Activated effector memory CD4-positive, alpha-beta T cell treated with anti-CD3 and anti-CD28 coated beads, Interleukin-2, amount 50 U/mL, for 16 hours (primary cell): Measurements from ENCODE around the gene TOMM20.
A peak's percentile ranks its signal among the peaks of the same experiment; 100 is the strongest.
"Not testable (repeated sequence)": the region's sequence is repeated elsewhere in the genome, so short reads cannot be mapped to it uniquely, and the experiment has no call there.

Experiments
- DNase-seq: peaks from one replicate; pipeline ENCODE4 v3.0.0-alpha.2; 2020

TOMM20 gene

GRCh38 chr1:235077571-235078479 is 50.8 kb downstream of the TOMM20 start:
- peak; percentile 76 for DNase-seq

GRCh38 chr1:235077163-235077540 is 51.5 kb downstream of the TOMM20 start:
- no peak for DNase-seq

- DNase-seq: no peak
These were observed 52.0 kb downstream of the TOMM20 start for GRCh38 chr1:235076504-235077162.

- no peak for DNase-seq
These were observed 52.8 kb downstream of the TOMM20 start for GRCh38 chr1:235075777-235076308.

DNA sequence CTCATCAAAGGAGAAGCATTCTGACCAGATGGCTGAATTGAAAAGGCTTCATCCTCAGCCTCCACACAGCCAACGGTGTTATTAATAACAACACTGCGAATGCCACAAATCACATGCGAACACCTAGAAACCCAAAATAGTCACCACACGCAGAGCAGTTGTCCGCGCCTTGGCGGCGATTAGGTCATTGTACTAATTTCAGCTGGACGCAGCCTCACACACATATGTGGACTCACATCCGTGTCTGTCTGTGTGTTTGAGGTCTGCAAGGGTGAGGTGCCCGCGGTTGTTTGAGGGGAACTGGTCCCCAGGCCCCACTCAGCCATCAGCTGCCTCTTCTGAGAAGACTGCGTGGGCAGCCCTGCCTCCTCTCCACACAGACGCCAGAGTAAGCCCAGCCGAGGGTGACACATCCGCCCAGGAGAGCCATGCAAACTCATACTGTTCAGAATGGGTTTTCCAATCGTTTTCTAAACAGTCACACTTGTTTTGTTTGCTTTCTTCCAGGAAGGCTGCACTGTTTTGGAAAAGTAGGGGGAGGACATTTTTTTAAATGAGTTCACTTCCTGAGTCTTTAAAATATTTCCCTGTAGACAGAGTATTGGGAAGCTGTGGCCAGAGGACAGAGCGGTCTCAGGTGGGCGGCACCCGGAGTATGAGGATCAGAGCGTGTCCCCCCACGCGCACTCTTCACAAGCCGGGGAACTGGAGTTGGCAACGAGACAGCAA is 53.4 kb downstream of the TOMM20 start:
- peak; percentile 93 for DNase-seq

GRCh38 chr1:235074523-235075047 is 54.1 kb downstream of the TOMM20 start:
- peak; percentile 86 for DNase-seq

GRCh38 chr1:235073968-235074522 is 54.6 kb downstream of the TOMM20 start:
- DNase-seq: no peak

- no peak for DNase-seq
These were observed 55.2 kb downstream of the TOMM20 start for GRCh38 chr1:235073331-235073967.

GRCh38 chr1:235072577-235072976 is 56.1 kb downstream of the TOMM20 start:
- DNase-seq: not testable (repeated sequence)

- DNase-seq: no peak
These were observed 56.5 kb downstream of the TOMM20 start for GRCh38 chr1:235072096-235072495.

DNA sequence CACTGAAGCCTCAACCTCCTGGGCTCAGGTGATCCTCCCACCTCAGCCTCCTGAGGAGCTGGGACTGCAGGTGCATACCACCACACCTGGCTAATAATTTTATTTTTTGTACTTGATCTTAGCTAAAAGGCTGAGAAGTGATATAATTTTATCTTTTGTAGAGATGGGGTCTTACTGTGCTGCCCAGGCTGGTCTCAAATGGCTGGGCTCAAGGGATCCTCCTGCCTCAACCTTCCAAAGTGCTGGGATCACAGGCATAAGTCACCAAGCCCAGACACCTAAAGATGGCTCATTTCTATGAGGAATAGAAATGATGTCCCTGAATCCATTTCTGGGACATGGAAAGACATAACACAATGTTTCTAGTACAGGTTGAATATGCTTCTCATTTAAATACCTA is 57.8 kb downstream of the TOMM20 start:
- no peak for DNase-seq

DNA sequence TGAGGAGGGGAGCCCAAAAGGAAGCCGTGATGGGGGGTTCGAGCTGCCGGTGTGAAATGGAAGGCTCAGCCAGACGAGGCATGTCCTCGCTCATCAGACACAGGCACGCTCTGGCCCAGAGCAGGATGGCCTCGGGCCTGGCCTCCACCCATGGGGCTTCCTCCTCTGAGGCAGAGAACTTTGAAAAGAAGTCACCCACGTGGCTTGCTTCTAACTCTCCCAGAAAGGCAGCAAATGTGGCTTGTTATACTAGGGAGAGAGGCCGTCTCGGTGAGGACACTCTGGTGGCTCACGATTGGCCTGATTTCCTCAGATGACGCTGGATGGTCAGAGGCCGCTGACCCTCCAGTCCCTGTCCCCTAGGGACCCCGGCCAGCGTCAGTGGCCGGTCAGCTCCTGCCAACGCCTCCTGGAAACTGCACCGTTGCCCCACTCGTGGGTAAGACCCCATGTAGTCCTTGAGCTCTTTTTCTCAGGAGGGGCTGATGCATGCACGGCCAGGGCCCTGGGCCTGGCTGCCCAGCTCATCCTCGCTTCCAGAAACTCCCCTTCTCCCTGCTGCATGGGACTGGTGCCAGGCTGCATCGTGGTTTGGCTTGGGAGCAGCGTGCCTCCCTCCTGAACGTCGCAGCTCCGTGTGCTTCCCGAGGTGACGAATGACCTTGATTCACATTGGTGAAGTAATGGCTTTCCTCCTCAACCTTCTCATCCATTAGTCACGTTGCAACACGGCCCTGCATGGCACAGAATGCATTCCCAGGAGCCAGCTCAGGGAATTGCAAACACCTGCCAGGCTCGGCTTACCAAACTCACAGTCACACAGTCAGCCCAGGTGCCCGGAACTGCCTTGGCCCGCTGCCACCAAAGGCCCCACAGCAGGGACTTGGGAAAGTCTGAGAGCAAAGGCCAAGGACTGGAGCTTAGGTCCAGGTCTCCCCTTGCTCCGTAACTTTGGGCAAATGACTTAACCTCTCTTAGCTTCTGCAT is 58.8 kb downstream of the TOMM20 start:
- DNase-seq: no peak

DNA sequence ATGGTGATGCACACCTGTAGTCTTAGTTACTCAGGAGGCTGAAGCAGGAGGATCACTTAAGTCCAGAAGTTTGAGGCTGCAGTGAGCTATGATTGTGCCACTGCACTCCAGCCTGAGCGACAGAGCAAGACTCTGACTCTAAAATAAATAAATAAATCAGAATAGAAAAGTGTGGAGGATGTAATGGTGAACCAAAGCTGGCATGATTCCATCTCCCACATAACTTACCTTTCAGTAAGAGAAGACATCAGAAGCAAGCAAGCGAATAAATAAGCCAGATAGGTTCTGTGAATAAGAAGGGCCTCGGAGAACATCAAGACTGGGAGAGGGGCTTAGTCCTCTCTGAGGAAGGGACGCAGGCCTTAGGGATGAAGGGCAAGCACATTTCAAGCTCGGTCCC is 59.5 kb downstream of the TOMM20 start:
- DNase-seq: no peak

DNA sequence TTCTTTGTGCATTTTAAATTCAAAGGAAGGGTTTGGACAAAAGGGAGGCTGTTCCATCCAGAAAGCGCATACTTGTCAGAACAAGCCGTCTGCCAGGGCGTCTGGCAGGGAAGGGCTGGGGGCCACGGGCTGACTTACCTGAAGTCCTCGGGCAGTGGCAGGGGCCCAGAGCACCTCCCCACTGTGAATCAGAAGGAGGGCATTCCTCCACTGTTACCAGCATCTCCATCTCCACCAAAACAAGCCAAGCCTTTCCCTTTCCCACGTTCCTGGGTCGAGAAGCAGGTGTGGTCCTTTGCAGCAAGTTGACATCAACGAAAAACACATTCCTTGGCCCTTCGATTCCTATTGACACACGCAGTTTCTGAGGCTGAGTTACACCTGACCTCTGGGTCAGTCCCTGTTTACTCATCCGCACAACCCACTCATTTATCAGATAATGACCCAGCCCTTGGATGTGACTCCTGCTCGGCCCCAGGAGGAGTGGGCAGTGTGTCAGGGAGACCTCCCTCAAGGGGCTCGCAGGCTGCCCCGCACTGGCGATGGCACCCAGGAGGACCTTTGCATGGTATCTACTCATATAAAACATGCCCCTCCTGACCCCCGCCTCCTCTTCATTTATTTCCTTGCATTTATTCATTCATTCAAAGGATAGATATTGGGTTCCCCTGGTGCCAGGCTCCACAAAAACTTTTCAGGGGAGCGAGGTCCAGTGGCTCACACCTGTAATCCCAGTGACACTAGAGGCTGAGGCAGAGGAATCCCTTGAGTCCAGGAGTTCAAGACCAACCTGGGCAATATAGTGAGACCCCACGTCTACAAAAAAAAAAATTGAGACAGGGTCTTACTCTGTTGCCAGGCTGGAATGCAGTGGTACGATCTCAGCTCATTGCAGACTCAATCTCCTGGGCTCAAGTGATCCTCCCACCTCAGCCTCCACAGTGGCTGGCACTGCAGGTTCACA is 60.2 kb downstream of the TOMM20 start:
- no peak for DNase-seq

DNA sequence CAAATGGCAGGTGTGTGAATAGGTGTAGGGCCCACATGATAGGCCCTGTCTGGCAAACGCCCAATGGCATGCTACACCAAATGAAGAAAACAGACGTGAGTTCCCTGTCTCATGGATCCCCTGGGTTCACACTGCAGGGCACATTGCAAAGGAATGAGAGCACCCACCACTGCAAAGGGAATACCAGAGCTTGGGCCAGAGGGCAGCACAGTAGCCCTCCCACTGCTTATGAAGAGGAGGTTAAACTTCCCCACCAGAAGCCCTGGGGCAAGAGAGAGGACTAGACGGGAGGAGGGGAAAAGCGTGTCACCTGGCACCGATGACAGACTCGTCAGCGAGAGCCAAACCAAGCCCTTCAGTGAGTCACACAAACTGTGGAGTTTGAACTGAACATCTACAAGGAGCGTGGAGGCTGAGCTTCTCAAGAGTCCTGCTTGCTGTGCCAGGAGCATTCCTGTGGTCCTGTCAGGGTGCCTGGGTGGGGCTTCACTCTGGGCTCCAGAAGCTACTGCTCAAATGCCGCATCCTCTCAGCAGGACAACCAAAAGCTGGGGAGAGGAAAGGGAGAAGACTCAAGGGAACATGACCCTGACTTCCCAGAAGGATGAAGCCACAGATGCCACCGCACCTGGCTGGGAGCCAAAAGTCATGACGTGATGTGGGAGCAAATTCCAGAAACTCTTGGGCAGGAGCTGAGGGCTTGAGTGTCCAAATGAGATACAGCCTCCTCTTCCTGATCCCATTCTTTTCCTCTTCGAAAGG is 61.1 kb downstream of the TOMM20 start:
- DNase-seq: no peak

GRCh38 chr1:235063068-235063765 is 65.4 kb downstream of the TOMM20 start:
- DNase-seq: no peak

GRCh38 chr1:235060607-235061470 is 67.8 kb downstream of the TOMM20 start:
- no peak for DNase-seq
